Measurements from ENCODE around the gene CATSPERB.

GRCh38 chr14:91737619-91738018 lies 5.7 kb upstream of the CATSPERB start:
- TF ChIP-seq CTCF (IDR thresholded peaks at IDR 0.05; ENCODE audit: extremely low read depth in 1 of 2, insufficient read depth in 1 of 2, low read depth in 1 of 2, low read length in 2 of 2) (no peak), EZH2 (IDR thresholded peaks at IDR 0.05; ENCODE audit: borderline replicate concordance, low read depth, low read length, severe bottlenecking) (no peak), MYC (IDR thresholded peaks at IDR 0.05; ENCODE audit: low read depth, low read length) (no peak), POLR2AphosphoS5 (IDR thresholded peaks at IDR 0.05; ENCODE audit: insufficient read depth, low read depth, low read length) (no peak), JUN (IDR thresholded peaks at IDR 0.05; ENCODE audit: borderline replicate concordance, insufficient read depth, insufficient read length, low read depth) (no peak), POLR2A (IDR thresholded peaks at IDR 0.05; ENCODE audit: low read depth, low read length) (no peak)

Data from endothelial cell of umbilical vein (primary cell).